ENCODE data around the gene PPARG.

- TF ChIP-seq CTCF (IDR thresholded peaks at IDR 0.05) = no peak
- TF ChIP-seq POLR2A (IDR thresholded peaks at IDR 0.05) = no peak
- no peak for TF ChIP-seq POLR2AphosphoS5 (IDR thresholded peaks at IDR 0.05)
These were observed 178.9 kb downstream of the PPARG start for GRCh38 chr3:12467746-12468145.
